GM21576 (cell line): ENCODE measurements around the gene NECTIN2.
A peak's percentile ranks its signal among the peaks of the same experiment; 100 is the strongest.
"Not testable (repeated sequence)": the region's sequence is repeated elsewhere in the genome, so short reads cannot be mapped to it uniquely, and the experiment has no call there.

Experiments used
- ATAC-seq: cut with Tn5 transposase; IDR thresholded peaks from one replicate; pipeline ENCODE4 v1.9.1; 2021; ENCODE audit warnings: mild to moderate bottlenecking, moderate library complexity; ENCODE audit not compliant: unreplicated experiment

NECTIN2 gene

GRCh38 chr19:44904426-44904994 is 58.4 kb downstream of the NECTIN2 start:
- ATAC-seq: no peak

DNA sequence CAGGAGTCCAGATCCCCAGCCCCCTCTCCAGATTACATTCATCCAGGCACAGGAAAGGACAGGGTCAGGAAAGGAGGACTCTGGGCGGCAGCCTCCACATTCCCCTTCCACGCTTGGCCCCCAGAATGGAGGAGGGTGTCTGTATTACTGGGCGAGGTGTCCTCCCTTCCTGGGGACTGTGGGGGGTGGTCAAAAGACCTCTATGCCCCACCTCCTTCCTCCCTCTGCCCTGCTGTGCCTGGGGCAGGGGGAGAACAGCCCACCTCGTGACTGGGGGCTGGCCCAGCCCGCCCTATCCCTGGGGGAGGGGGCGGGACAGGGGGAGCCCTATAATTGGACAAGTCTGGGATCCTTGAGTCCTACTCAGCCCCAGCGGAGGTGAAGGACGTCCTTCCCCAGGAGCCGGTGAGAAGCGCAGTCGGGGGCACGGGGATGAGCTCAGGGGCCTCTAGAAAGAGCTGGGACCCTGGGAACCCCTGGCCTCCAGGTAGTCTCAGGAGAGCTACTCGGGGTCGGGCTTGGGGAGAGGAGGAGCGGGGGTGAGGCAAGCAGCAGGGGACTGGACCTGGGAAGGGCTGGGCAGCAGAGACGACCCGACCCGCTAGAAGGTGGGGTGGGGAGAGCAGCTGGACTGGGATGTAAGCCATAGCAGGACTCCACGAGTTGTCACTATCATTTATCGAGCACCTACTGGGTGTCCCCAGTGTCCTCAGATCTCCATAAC is 59.5 kb downstream of the NECTIN2 start, which contains the start of gene APOE:
APOE (plus strand) TSS at position 360 of the 724 bp plus-strand sequence. CDS start 829 bp downstream, outside the sequence.
- ATAC-seq: no peak

GRCh38 chr19:44907613-44908012 is 61.5 kb downstream of the NECTIN2 start:
- no peak for ATAC-seq

DNA sequence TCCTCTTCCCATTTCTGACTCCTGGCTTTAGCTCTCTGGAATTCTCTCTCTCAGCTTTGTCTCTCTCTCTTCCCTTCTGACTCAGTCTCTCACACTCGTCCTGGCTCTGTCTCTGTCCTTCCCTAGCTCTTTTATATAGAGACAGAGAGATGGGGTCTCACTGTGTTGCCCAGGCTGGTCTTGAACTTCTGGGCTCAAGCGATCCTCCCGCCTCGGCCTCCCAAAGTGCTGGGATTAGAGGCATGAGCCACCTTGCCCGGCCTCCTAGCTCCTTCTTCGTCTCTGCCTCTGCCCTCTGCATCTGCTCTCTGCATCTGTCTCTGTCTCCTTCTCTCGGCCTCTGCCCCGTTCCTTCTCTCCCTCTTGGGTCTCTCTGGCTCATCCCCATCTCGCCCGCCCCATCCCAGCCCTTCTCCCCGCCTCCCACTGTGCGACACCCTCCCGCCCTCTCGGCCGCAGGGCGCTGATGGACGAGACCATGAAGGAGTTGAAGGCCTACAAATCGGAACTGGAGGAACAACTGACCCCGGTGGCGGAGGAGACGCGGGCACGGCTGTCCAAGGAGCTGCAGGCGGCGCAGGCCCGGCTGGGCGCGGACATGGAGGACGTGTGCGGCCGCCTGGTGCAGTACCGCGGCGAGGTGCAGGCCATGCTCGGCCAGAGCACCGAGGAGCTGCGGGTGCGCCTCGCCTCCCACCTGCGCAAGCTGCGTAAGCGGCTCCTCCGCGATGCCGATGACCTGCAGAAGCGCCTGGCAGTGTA is 62.2 kb downstream of the NECTIN2 start:
- ATAC-seq: no peak

DNA sequence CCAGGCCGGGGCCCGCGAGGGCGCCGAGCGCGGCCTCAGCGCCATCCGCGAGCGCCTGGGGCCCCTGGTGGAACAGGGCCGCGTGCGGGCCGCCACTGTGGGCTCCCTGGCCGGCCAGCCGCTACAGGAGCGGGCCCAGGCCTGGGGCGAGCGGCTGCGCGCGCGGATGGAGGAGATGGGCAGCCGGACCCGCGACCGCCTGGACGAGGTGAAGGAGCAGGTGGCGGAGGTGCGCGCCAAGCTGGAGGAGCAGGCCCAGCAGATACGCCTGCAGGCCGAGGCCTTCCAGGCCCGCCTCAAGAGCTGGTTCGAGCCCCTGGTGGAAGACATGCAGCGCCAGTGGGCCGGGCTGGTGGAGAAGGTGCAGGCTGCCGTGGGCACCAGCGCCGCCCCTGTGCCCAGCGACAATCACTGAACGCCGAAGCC is 62.8 kb downstream of the NECTIN2 start:
- no peak for ATAC-seq

DNA sequence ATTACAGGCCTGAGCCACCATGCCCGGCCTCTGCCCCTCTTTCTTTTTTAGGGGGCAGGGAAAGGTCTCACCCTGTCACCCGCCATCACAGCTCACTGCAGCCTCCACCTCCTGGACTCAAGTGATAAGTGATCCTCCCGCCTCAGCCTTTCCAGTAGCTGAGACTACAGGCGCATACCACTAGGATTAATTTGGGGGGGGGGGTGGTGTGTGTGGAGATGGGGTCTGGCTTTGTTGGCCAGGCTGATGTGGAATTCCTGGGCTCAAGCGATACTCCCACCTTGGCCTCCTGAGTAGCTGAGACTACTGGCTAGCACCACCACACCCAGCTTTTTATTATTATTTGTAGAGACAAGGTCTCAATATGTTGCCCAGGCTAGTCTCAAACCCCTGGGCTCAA is 63.7 kb downstream of the NECTIN2 start:
- ATAC-seq: no peak

DNA sequence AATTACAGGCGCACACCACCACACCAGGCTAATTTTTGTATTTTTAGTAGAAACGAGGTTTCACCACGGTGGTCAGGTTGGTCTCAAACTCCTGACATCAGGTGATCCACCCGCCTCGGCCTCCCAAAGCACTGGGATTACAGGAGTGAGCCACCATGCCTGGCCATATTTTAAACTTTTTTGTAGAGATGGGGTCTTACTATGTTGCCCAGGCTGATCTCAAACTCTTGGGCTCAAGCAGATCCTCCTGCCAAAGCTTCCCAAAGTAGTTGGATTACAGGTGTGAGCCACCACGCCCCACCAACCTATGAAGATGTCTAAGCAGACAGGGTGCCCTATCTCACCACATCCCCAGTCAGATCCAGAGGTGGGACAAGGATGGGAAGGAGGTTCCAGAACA is 65.8 kb downstream of the NECTIN2 start:
- ATAC-seq: not testable (repeated sequence)

DNA sequence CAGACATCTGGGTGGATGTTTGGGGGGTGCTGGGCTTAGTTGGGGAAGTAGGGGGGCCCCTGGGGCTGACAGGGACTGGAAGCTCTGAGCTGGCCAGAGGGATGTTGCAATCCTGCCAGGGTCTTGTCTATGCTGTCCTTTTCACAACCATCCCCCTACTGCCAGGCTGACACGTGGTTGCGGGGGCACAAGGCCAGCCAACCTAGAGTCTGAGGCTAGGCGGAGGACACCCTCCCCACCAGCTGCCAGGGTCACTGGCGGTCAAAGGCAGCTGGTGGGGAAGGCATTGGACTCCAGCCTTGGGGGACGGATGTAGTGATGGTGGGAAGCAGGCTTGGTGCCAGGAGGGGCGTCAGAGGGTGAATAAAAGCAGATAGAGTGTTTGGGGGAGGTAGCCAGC is 66.8 kb downstream of the NECTIN2 start:
- no peak for ATAC-seq

GRCh38 chr19:44913512-44914432 is 67.7 kb downstream of the NECTIN2 start:
- not testable (repeated sequence) for ATAC-seq

GRCh38 chr19:44914433-44915206 is 68.5 kb downstream of the NECTIN2 start, which contains the start of gene APOC1:
Gene APOC1 (plus strand): TSS chr19:44914608. CDS start chr19:44914892, 284 bp downstream.
- peak; percentile 94 for ATAC-seq

DNA sequence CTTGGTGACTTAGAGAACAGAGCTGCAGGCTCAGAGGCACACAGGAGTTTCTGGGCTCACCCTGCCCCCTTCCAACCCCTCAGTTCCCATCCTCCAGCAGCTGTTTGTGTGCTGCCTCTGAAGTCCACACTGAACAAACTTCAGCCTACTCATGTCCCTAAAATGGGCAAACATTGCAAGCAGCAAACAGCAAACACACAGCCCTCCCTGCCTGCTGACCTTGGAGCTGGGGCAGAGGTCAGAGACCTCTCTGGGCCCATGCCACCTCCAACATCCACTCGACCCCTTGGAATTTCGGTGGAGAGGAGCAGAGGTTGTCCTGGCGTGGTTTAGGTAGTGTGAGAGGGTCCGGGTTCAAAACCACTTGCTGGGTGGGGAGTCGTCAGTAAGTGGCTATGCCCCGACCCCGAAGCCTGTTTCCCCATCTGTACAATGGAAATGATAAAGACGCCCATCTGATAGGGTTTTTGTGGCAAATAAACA is 78.2 kb downstream of the NECTIN2 start:
- no peak for ATAC-seq

GRCh38 chr19:44925114-44925891 is 79.2 kb downstream of the NECTIN2 start:
- ATAC-seq: no peak

DNA sequence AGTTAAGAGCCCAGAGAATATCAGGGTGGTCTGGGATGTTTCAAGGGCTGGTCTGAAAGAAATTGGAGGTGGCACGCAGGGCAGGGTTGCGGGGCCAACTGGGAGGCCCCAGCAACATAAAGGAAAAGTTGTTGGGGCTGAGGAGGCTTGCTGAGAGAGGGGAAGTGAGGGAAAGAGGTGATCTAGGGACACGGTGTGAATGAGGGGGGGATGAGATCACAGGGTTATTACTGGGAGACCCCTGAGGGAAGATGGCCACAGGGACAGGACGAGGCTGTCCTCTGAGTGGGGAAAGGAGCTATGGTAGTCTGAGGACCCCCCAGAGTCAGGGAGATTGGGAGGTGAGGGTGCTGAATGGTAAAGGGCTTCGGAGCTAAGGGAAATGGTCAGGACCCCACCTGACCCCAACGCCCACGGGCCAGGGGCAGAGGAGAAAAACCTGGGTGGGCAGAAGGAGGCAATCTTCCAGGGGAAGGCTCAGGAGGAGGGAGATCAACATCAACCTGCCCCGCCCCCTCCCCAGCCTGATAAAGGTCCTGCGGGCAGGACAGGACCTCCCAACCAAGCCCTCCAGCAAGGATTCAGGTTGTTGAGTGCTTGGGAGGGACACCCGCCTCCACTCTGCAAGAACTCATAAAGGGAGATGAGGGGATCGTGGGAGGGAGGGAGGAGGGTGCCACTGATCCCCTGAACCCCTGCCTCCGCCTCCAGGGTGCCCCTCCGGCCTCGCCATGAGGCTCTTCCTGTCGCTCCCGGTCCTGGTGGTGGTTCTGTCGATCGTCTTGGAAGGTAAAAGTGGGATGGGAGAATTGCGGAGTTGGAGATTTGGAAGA is 80.4 kb downstream of the NECTIN2 start:
- not testable (repeated sequence) for ATAC-seq

- no peak for ATAC-seq
Observed at GRCh38 chr19:44927746-44928145, 81.6 kb downstream of the NECTIN2 start.

DNA sequence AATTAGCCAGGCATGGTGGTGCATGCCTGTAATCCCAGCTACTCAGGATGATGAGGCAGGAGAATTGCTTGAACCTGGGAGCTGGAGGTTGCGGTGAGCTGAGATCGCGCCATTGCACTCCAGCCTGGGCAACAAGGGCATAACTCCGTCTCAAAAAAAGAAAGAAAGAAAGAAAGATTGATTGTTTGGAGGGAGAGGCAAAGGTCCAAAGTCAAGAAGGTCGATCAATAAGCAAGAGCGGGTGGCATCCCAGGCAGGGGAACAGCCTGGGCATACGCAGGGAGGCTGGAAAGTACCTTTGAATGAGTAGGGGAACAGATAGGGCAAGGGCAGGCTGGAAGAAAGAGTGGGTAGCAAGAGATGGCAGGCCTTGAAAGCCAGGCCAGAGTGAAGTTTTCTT is 84.0 kb downstream of the NECTIN2 start:
- no peak for ATAC-seq

DNA sequence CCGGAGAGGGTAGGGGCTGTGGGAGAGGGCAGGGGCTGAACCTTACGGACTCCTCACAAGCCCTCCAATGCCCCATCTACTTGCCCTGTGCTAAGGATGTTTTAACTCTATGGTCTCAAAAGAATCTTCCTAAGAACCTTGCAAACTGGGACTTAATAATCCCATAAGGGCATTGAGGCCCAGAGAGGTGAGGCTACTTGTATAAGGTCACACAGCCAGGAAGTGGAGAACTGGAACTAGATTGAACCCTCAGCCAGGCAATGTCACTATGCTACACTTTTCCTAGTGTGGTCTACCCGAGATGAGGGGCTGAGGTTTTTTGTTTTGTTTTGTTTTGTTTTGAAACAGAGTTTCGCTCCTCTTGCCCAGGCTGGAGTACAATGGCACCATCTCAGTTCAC is 85.4 kb downstream of the NECTIN2 start:
- ATAC-seq: no peak
